Liver (tissue), 9 donors: ENCODE data around the gene MAG. TPM values are rescaled to one million over a fixed set of nuclear protein-coding genes. Genes with fewer than 3 reads are reported as not detected.

Source experiments
- DNase-seq: peaks from one replicate; pipeline ENCODE4 v3.0.0-alpha.2; 2017; ENCODE audit warnings: low spot score
- H3K27ac ChIP-seq, 2 donors: one replicate each; pipeline ENCODE4 v1.7.0; 2013; ENCODE audit warnings: inconsistent platforms in 2 of 2, low read length in 2 of 2, control low read depth in 1 of 2, low read depth in 1 of 2, mild to moderate bottlenecking in 1 of 2
- H3K27me3 ChIP-seq, 4 donors: one replicate each; pipeline versions ENCODE4 v1.6.1 to v1.7.0; 2013; ENCODE audit warnings: low read length in 3 of 4, inconsistent platforms in 1 of 4, mild to moderate bottlenecking in 1 of 4, moderate library complexity in 1 of 4; ENCODE audit not compliant: control insufficient read depth in 4 of 4, insufficient read depth in 4 of 4
- H3K36me3 ChIP-seq, 4 donors: one replicate each; pipeline versions ENCODE4 v1.6.1 to v1.7.0; 2013; ENCODE audit warnings: low read length in 3 of 4, mild to moderate bottlenecking in 3 of 4, low read depth in 1 of 4, moderate library complexity in 1 of 4; ENCODE audit not compliant: control insufficient read depth in 4 of 4, insufficient read depth in 3 of 4
- H3K4me1 ChIP-seq, 4 donors: one replicate each; pipeline versions ENCODE4 v1.6.1 to v1.7.0; 2013; ENCODE audit warnings: low read length in 3 of 4, mild to moderate bottlenecking in 3 of 4, moderate library complexity in 1 of 4; ENCODE audit not compliant: control insufficient read depth in 4 of 4, insufficient read depth in 4 of 4
- H3K4me3 ChIP-seq, 3 donors: one replicate each; pipeline versions ENCODE4 v1.6.1 to v1.7.0; 2013; ENCODE audit warnings: low read length in 3 of 3, control low read depth in 1 of 3, low read depth in 1 of 3, mild to moderate bottlenecking in 1 of 3
- H3K9ac ChIP-seq, 2 donors: one replicate each; pipeline ENCODE4 v1.7.0; 2013; ENCODE audit warnings: low read length in 2 of 2, mild to moderate bottlenecking in 2 of 2, moderate library complexity in 2 of 2, control low read depth in 1 of 2, low read depth in 1 of 2
- H3K9me3 ChIP-seq, 4 donors: one replicate each; pipeline versions ENCODE4 v1.6.1 to v1.7.0; 2013; ENCODE audit warnings: low read length in 3 of 4; ENCODE audit not compliant: control insufficient read depth in 4 of 4
- CTCF ChIP-seq: fragments of 150-350 bp; IDR thresholded peaks from 2 replicates; pipeline ENCODE4 v1.5.1; 2017; ENCODE audit warnings: improper control_type of control experiment, low read depth, low read length; ENCODE audit not compliant: missing input control
- EGR1 ChIP-seq, 2 donors: IDR thresholded peaks; 2 replicates each; pipeline ENCODE4 v1.6.1; 2016 to 2018; ENCODE audit warnings: antibody characterized with exemption in 2 of 2, low read depth in 2 of 2
- FOXA1 ChIP-seq: IDR thresholded peaks from 2 replicates; pipeline ENCODE4 v1.6.1; 2016; ENCODE audit warnings: antibody characterized with exemption
- FOXA2 ChIP-seq: IDR thresholded peaks from 2 replicates; pipeline ENCODE4 v1.6.1; 2016; ENCODE audit warnings: antibody characterized with exemption
- GABPA ChIP-seq, 2 donors: IDR thresholded peaks in 1 of 2; conservative IDR thresholded peaks in 1 of 2; 2 replicates each; pipeline ENCODE4 v1.6.1; 2016; ENCODE audit warnings: antibody characterized with exemption in 2 of 2, mild to moderate bottlenecking in 1 of 2, moderate library complexity in 1 of 2
- HNF4A ChIP-seq, 2 donors: conservative IDR thresholded peaks; 2 replicates each; pipeline ENCODE4 v1.6.1; 2016; ENCODE audit warnings: antibody characterized with exemption in 2 of 2, mild to moderate bottlenecking in 2 of 2
- HNF4G ChIP-seq: IDR thresholded peaks from 2 replicates; pipeline ENCODE4 v1.6.1; 2016; ENCODE audit warnings: antibody characterized with exemption
- JUND ChIP-seq, 2 donors: IDR thresholded peaks; 2 replicates each; pipeline ENCODE4 v1.6.1; 2016; ENCODE audit warnings: antibody characterized with exemption in 2 of 2
- MAX ChIP-seq: IDR thresholded peaks from 2 replicates; pipeline ENCODE4 v1.6.1; 2016; ENCODE audit warnings: antibody characterized with exemption
- NR2F2 ChIP-seq: IDR thresholded peaks from 2 replicates; pipeline ENCODE4 v1.6.1; 2016; ENCODE audit warnings: antibody characterized with exemption
- RAD21 ChIP-seq, 2 donors: IDR thresholded peaks; 2 replicates each; pipeline ENCODE4 v1.6.1; 2016; ENCODE audit warnings: antibody characterized with exemption in 2 of 2, mild to moderate bottlenecking in 2 of 2
- RXRA ChIP-seq, 2 donors: IDR thresholded peaks; 2 replicates each; pipeline ENCODE4 v1.6.1; 2017 to 2018; ENCODE audit warnings: antibody characterized with exemption in 2 of 2, mild to moderate bottlenecking in 1 of 2
- SP1 ChIP-seq: IDR thresholded peaks from 2 replicates; pipeline ENCODE4 v1.6.1; 2018; ENCODE audit warnings: antibody characterized with exemption, mild to moderate bottlenecking
- TAF1 ChIP-seq: conservative IDR thresholded peaks from 2 replicates; pipeline ENCODE4 v1.6.1; 2016; ENCODE audit warnings: antibody characterized with exemption, mild to moderate bottlenecking
- YY1 ChIP-seq: IDR thresholded peaks from 2 replicates; pipeline ENCODE4 v1.6.1; 2016; ENCODE audit warnings: antibody characterized with exemption, mild to moderate bottlenecking
- ZBTB33 ChIP-seq: IDR thresholded peaks from 2 replicates; pipeline ENCODE4 v1.6.1; 2016; ENCODE audit warnings: antibody characterized with exemption
- WGBS: extraction: QIAGEN DNeasy Blood & Tissue Kit; methylation state at CpG from one replicate; pipeline ENCODE4 v1.1.7; 2013; 5-methylcytosine and 5-hydroxymethylcytosine counted together
- polyA plus RNA-seq, 2 donors: library from polyadenylated mRNA; stranded (reverse) in 1 of 2; unstranded in 1 of 2; fragments of 200-250 nt in 1 of 2; fragments of >200 nt in 1 of 2; fragmentation: Nextera tagmentation in 1 of 2; extraction: Ambion mirVana in 1 of 2; gene quantifications; one replicate each; pipeline versions ENCODE4 v1.2.1 to v1.2.3, GENCODE V29; 2013 to 2015
- total RNA-seq, 2 donors: library from RNA; depleted of rRNA; stranded (reverse); fragments of >200 nt; gene quantifications; one replicate each; pipeline ENCODE4 v1.2.3, GENCODE V29; 2014
- TF ChIP-seq, protein P1 (sequence below): IDR thresholded peaks from 2 replicates; pipeline ENCODE4 v1.6.1; 2016; ENCODE audit warnings: antibody characterized with exemption
- TF ChIP-seq, protein P2 (sequence below): IDR thresholded peaks from 2 replicates; pipeline ENCODE4 v1.6.1; 2016; ENCODE audit warnings: antibody characterized with exemption, mild to moderate bottlenecking
- donor health status: healthy.
- donor health status: healthy.
- donor health status: healthy.
- donor health status: healthy.
- donor health status: healthy.

The MAG gene
- total and polyA plus RNA-seq, 4 donors: 0.29 to 3.9 (median 0.33) TPM; not detected in 1

GRCh38 chr19:35249146-35249847, 42.7 kb upstream of the MAG start:
- peak overlapping the region; percentile 97 to 99 for H3K27ac ChIP-seq
- no peaks in the 10 kb centered on the region for H3K27me3 ChIP-seq
- TF ChIP-seq, protein P1, sequence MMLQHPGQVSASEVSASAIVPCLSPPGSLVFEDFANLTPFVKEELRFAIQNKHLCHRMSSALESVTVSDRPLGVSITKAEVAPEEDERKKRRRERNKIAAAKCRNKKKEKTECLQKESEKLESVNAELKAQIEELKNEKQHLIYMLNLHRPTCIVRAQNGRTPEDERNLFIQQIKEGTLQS: no peak
- TF ChIP-seq HNF4G (no peak), RAD21 (IDR thresholded peaks at IDR 0.05) (no peak), TAF1 (no peak), FOXA2 (no peak), EGR1 (IDR thresholded peaks at IDR 0.05; ENCODE audit: low read depth in 2 of 2) (no peak), NR2F2 (no peak), YY1 (no peak), ZBTB33 (no peak), JUND (IDR thresholded peaks at IDR 0.05) (no peak), FOXA1 (no peak), RXRA (IDR thresholded peaks at IDR 0.05) (no peak), HNF4A (conservative IDR thresholded peaks at IDR 0.05) (no peak), CTCF (no peak), GABPA (IDR thresholded peaks at IDR 0.05 in 1 of 2, conservative IDR thresholded peaks at IDR 0.05 in 1 of 2) (no peak), SP1 (no peak), MAX (no peak)
- TF ChIP-seq, protein P2, sequence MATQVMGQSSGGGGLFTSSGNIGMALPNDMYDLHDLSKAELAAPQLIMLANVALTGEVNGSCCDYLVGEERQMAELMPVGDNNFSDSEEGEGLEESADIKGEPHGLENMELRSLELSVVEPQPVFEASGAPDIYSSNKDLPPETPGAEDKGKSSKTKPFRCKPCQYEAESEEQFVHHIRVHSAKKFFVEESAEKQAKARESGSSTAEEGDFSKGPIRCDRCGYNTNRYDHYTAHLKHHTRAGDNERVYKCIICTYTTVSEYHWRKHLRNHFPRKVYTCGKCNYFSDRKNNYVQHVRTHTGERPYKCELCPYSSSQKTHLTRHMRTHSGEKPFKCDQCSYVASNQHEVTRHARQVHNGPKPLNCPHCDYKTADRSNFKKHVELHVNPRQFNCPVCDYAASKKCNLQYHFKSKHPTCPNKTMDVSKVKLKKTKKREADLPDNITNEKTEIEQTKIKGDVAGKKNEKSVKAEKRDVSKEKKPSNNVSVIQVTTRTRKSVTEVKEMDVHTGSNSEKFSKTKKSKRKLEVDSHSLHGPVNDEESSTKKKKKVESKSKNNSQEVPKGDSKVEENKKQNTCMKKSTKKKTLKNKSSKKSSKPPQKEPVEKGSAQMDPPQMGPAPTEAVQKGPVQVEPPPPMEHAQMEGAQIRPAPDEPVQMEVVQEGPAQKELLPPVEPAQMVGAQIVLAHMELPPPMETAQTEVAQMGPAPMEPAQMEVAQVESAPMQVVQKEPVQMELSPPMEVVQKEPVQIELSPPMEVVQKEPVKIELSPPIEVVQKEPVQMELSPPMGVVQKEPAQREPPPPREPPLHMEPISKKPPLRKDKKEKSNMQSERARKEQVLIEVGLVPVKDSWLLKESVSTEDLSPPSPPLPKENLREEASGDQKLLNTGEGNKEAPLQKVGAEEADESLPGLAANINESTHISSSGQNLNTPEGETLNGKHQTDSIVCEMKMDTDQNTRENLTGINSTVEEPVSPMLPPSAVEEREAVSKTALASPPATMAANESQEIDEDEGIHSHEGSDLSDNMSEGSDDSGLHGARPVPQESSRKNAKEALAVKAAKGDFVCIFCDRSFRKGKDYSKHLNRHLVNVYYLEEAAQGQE: no peak
- H3K4me1 ChIP-seq: peaks cover 2 to 43% (median 29%) of the 10 kb centered on the region in 4 donors
- DNase-seq: no peak
- 3% methylated on average over 39 of the region's 39 CpGs for WGBS
- peaks cover 2 to 7% (median 4%) of the 10 kb centered on the region in 4 donors for H3K36me3 ChIP-seq
- no peaks in the 10 kb centered on the region for H3K9me3 ChIP-seq
- H3K9ac ChIP-seq: peak overlapping the region; percentile 76 to 83
- H3K4me3 ChIP-seq: peak overlapping the region; percentile 60 to 97 (median 75)
